MM.1S (cell line): ENCODE measurements around the gene CD44.

Experiments
- DNase-seq: peaks from one replicate; pipeline ENCODE4 v3.0.0-alpha.2; 2015
- H2AFZ ChIP-seq: fragments of 300-600 bp; sonication (generic); 2 replicates; pipeline ENCODE4 v1.6.0; 2016; ENCODE audit warnings: antibody characterized with exemption, low read length
- H3F3A ChIP-seq: fragments of 300-600 bp; sonication (generic); 2 replicates; pipeline ENCODE4 v1.6.1; 2016; ENCODE audit warnings: mild to moderate bottlenecking, antibody characterized with exemption, low read length, moderate library complexity, mixed read lengths; ENCODE audit not compliant: insufficient read depth
- H3K27ac ChIP-seq: fragments of 300-600 bp; sonication (generic); 2 replicates; pipeline ENCODE4 v1.5.1; 2016; ENCODE audit warnings: mild to moderate bottlenecking, low read length
- H3K27me3 ChIP-seq: fragments of 300-600 bp; sonication (generic); replicated peaks from 2 replicates; pipeline ENCODE4 v1.6.0; 2016; ENCODE audit warnings: low read length; ENCODE audit not compliant: insufficient read depth
- H3K36me3 ChIP-seq: fragments of 300-600 bp; sonication (generic); replicated peaks from 2 replicates; pipeline ENCODE4 v1.6.1; 2016; ENCODE audit warnings: mild to moderate bottlenecking, low read length, mixed read lengths; ENCODE audit not compliant: insufficient read depth
- H3K4me1 ChIP-seq: fragments of 300-600 bp; sonication (generic); 2 replicates; pipeline ENCODE4 v1.6.1; 2016; ENCODE audit warnings: low read length, mixed read lengths
- H3K4me2 ChIP-seq: fragments of 300-600 bp; sonication (generic); 2 replicates; pipeline ENCODE4 v1.6.0; 2016; ENCODE audit warnings: low read depth, low read length
- H3K4me3 ChIP-seq: fragments of 300-600 bp; sonication (generic); 2 replicates; pipeline ENCODE4 v1.5.1; 2016; ENCODE audit warnings: low read length, mixed read lengths
- H3K79me2 ChIP-seq: fragments of 300-600 bp; sonication (generic); 2 replicates; pipeline ENCODE4 v1.6.1; 2016; ENCODE audit warnings: mixed run types, low read length, mixed read lengths
- H3K9ac ChIP-seq: fragments of 300-600 bp; sonication (generic); 2 replicates; pipeline ENCODE4 v1.6.1; 2016; ENCODE audit warnings: low read length, mixed read lengths
- H3K9me2 ChIP-seq: fragments of 300-600 bp; sonication (generic); replicated peaks from 2 replicates; pipeline ENCODE4 v1.6.1; 2016; ENCODE audit warnings: mild to moderate bottlenecking, low read length, mixed read lengths; ENCODE audit not compliant: insufficient read depth
- H3K9me3 ChIP-seq: fragments of 300-600 bp; sonication (generic); replicated peaks from 2 replicates; pipeline ENCODE4 v1.6.1; 2016; ENCODE audit warnings: mild to moderate bottlenecking, low read length, mixed read lengths; ENCODE audit not compliant: insufficient read depth
- H4K20me1 ChIP-seq: fragments of 300-600 bp; sonication (generic); 2 replicates; pipeline ENCODE4 v1.6.1; 2016; ENCODE audit warnings: mild to moderate bottlenecking, low read length, moderate library complexity, mixed read lengths; ENCODE audit not compliant: insufficient read depth
- CTCF ChIP-seq: fragments of 300-600 bp; sonication (generic); IDR thresholded peaks from 2 replicates; pipeline ENCODE4 v1.5.1; 2016; ENCODE audit warnings: antibody characterized with exemption, low read length, mixed read lengths
- EZH2 ChIP-seq: fragments of 300-600 bp; sonication (generic); optimal IDR thresholded peaks from 2 replicates; pipeline ENCODE3; 2017; ENCODE audit warnings: low read depth, mild to moderate bottlenecking, antibody characterized with exemption, low read length, mixed read lengths
- EZH2phosphoT487 ChIP-seq: fragments of 300-600 bp; sonication (generic); IDR thresholded peaks from 2 replicates; pipeline ENCODE4 v1.6.1; 2018; ENCODE audit warnings: antibody characterized with exemption, low read length

CD44 gene

GRCh38 chr11:35243774-35244173 lies 104.8 kb downstream of the CD44 start:
- H3K9me2 ChIP-seq, result no peaks in the 10 kb centered on the region
- no peak overlapping the region for H3K4me3 ChIP-seq
- no peaks in the 10 kb centered on the region for H3K79me2 ChIP-seq
- H3F3A ChIP-seq, result no peaks in the 10 kb centered on the region
- H3K36me3 ChIP-seq, result no peaks in the 10 kb centered on the region
- no peaks in the 10 kb centered on the region for H3K27me3 ChIP-seq
- no peaks in the 10 kb centered on the region for H4K20me1 ChIP-seq
- no peak overlapping the region for H3K27ac ChIP-seq
- H3K9me3 ChIP-seq, result no peaks in the 10 kb centered on the region
- H3K4me1 ChIP-seq, result peaks cover 3% of the 10 kb centered on the region
- no peak overlapping the region for H2AFZ ChIP-seq
- TF ChIP-seq CTCF (no peak), EZH2phosphoT487 (no peak), EZH2 (no peak)
- no peak overlapping the region for H3K4me2 ChIP-seq
- no peak overlapping the region for H3K9ac ChIP-seq
- DNase-seq, result no peak

GRCh38 chr11:35245056-35245455 lies 106.1 kb downstream of the CD44 start:
- H3K4me2 ChIP-seq, result no peak overlapping the region
- DNase-seq, result no peak
- no peak for TF ChIP-seq EZH2
- H3K9me2 ChIP-seq, result no peaks in the 10 kb centered on the region
- no peak overlapping the region for H3K4me3 ChIP-seq
- no peak overlapping the region for H3K9ac ChIP-seq
- no peak overlapping the region for H2AFZ ChIP-seq
- no peaks in the 10 kb centered on the region for H3K27me3 ChIP-seq
- no peak overlapping the region for H3K27ac ChIP-seq
- no peaks in the 10 kb centered on the region for H3K9me3 ChIP-seq
- no peaks in the 10 kb centered on the region for H4K20me1 ChIP-seq
- H3K79me2 ChIP-seq, result no peaks in the 10 kb centered on the region
- H3K36me3 ChIP-seq, result no peaks in the 10 kb centered on the region
- no peaks in the 10 kb centered on the region for H3F3A ChIP-seq
- no peaks in the 10 kb centered on the region for H3K4me1 ChIP-seq

GRCh38 chr11:35245786-35246185 lies 106.8 kb downstream of the CD44 start:
- Histone ChIP-seq H3K36me3 (no peaks in the 10 kb centered on the region), H3K4me2 (no peak overlapping the region), H3K9ac (no peak overlapping the region), H3K79me2 (no peaks in the 10 kb centered on the region), H3K4me1 (no peaks in the 10 kb centered on the region), H4K20me1 (no peaks in the 10 kb centered on the region), H3F3A (no peaks in the 10 kb centered on the region), H3K27me3 (no peaks in the 10 kb centered on the region), H2AFZ (no peak overlapping the region), H3K27ac (no peak overlapping the region), H3K9me2 (no peaks in the 10 kb centered on the region), H3K9me3 (no peaks in the 10 kb centered on the region), H3K4me3 (no peak overlapping the region)
- TF ChIP-seq EZH2 (no peak), CTCF (no peak), EZH2phosphoT487 (no peak)
- no peak for DNase-seq

DNA sequence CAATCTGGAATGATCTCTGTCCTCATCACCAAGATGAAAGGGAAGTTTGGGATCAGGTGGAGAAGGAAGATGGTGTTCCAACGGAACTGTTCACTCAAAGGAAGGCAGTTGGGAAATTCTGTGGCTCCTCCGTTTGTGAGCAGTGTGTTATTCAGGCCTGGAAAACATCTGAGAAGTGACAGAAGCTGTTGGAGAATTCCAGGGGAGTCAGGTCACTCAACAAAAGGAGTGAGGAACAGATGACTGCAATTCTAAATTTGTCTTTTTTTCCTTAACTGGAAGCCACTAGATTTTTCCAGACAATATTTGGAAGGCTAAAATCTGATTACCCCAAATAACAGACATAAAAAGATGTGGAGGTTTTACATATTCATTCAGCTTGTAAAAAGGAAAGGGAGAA lies 107.8 kb downstream of the CD44 start:
- Histone ChIP-seq H3K36me3 (no peaks in the 10 kb centered on the region), H3K27ac (no peak overlapping the region), H3K9ac (no peak overlapping the region), H3K79me2 (no peaks in the 10 kb centered on the region), H3K4me3 (no peak overlapping the region), H3K27me3 (no peaks in the 10 kb centered on the region), H3K4me2 (no peak overlapping the region), H3F3A (no peaks in the 10 kb centered on the region), H3K4me1 (no peaks in the 10 kb centered on the region), H3K9me3 (no peaks in the 10 kb centered on the region), H3K9me2 (no peaks in the 10 kb centered on the region), H4K20me1 (no peaks in the 10 kb centered on the region), H2AFZ (no peak overlapping the region)
- no peak for DNase-seq
- no peak for TF ChIP-seq EZH2phosphoT487
- no peak for TF ChIP-seq EZH2
- no peak for TF ChIP-seq CTCF
